Hypothalamus (tissue), 51 donors: ENCODE results near the gene LMNB1.
"Not testable (repeated sequence)": the region's sequence is repeated elsewhere in the genome, so short reads cannot be mapped to it uniquely, and the experiment has no call there.

Source experiments
- DNase-seq, 51 donors: peaks; one replicate each; lab custom pipeline; 2025; lab: John Stamatoyannopoulos, UW

LMNB1 gene

GRCh38 chr5:126777975-126778674, 1.2 kb downstream of the LMNB1 start:
- peak in 50 of 51 donors; percentile 41 to 90 (median 78) for DNase-seq

- DNase-seq = peak in 4 of 51 donors; percentile 2 to 49 (median 32)
Measured at GRCh38 chr5:126778675-126779403, 1.9 kb downstream of the LMNB1 start.

GRCh38 chr5:126780165-126780827, 3.4 kb downstream of the LMNB1 start:
- peak in 25 of 51 donors; percentile 1 to 79 (median 18) for DNase-seq

- DNase-seq = not testable (repeated sequence)
Measured at GRCh38 chr5:126788409-126788808, 11.5 kb downstream of the LMNB1 start.

GRCh38 chr5:126793097-126793496, 16.2 kb downstream of the LMNB1 start:
- DNase-seq = no peak

- DNase-seq = not testable (repeated sequence)
Measured at GRCh38 chr5:126793648-126794047, 16.7 kb downstream of the LMNB1 start.

GRCh38 chr5:126794157-126794828, 17.4 kb downstream of the LMNB1 start:
- DNase-seq = no peak

- no peak for DNase-seq
Measured at GRCh38 chr5:126799780-126800179, 22.8 kb downstream of the LMNB1 start.

GRCh38 chr5:126801174-126801991, 24.4 kb downstream of the LMNB1 start:
- no peak for DNase-seq

GRCh38 chr5:126801992-126802294, 25.0 kb downstream of the LMNB1 start:
- DNase-seq = peak in 1 of 51 donors; percentile 10

- no peak for DNase-seq
Measured at GRCh38 chr5:126805063-126805462, 28.1 kb downstream of the LMNB1 start.

- no peak for DNase-seq
Measured at GRCh38 chr5:126808521-126808988, 31.6 kb downstream of the LMNB1 start.

- DNase-seq = no peak
Measured at GRCh38 chr5:126809916-126810315, 33.0 kb downstream of the LMNB1 start.

- no peak for DNase-seq
Measured at GRCh38 chr5:126810596-126811380, 33.9 kb downstream of the LMNB1 start.

GRCh38 chr5:126811515-126812198, 34.7 kb downstream of the LMNB1 start:
- DNase-seq = peak in 1 of 51 donors; percentile 29

- DNase-seq = no peak
Measured at GRCh38 chr5:126812199-126812570, 35.2 kb downstream of the LMNB1 start.

GRCh38 chr5:126813799-126814198, 36.9 kb downstream of the LMNB1 start:
- DNase-seq = not testable (repeated sequence)

- DNase-seq = no peak
Measured at GRCh38 chr5:126814721-126815404, 37.9 kb downstream of the LMNB1 start.
